Measurements from ENCODE around the gene RGS7.

RGS7 gene

DNA sequence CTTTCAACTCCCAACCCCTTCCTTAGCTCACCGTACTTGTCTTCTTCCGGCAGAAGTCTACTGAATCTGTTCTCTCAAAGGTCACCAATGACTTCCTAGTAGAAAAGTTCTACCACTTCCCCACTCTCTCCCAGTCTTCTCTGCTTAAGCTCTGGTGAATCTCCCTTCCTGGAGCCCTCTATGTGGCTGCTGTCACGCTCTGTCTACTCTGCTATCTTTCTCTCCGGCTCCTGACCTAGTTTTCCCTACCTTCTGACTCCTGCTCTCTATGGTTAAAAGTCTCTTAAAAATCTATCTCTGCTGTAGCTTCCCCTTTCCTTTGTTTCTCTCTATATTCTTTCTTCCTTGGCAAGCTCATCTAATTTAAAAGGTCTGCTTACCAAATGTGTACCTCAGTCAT is 394.9 kb downstream of the RGS7 start:
- H3K27ac ChIP-seq: no peak overlapping the region
- TF ChIP-seq, protein P1, sequence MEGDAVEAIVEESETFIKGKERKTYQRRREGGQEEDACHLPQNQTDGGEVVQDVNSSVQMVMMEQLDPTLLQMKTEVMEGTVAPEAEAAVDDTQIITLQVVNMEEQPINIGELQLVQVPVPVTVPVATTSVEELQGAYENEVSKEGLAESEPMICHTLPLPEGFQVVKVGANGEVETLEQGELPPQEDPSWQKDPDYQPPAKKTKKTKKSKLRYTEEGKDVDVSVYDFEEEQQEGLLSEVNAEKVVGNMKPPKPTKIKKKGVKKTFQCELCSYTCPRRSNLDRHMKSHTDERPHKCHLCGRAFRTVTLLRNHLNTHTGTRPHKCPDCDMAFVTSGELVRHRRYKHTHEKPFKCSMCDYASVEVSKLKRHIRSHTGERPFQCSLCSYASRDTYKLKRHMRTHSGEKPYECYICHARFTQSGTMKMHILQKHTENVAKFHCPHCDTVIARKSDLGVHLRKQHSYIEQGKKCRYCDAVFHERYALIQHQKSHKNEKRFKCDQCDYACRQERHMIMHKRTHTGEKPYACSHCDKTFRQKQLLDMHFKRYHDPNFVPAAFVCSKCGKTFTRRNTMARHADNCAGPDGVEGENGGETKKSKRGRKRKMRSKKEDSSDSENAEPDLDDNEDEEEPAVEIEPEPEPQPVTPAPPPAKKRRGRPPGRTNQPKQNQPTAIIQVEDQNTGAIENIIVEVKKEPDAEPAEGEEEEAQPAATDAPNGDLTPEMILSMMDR (conservative IDR thresholded peaks at IDR 0.05): no peak

DNA sequence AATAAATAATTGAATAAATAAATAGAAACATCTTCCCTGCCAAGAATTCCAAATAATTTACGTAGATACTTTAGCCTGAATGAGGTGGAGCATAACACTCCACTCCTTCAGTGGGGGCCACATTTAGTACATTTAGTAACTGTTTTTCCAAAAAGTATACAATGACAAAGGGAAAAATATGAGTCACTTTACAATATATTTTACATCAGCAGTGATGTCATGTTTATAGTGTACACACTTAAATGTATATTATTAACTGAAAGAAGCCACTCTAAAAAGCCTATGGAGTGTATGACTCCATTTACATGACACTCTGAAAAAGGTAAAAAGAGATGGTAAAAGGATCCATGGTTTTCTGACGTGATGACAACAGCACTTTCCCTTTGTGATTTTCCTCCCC is 400.6 kb downstream of the RGS7 start:
- TF ChIP-seq, protein P1 (conservative IDR thresholded peaks at IDR 0.05): no peak
- H3K27ac ChIP-seq: no peak overlapping the region

DNA sequence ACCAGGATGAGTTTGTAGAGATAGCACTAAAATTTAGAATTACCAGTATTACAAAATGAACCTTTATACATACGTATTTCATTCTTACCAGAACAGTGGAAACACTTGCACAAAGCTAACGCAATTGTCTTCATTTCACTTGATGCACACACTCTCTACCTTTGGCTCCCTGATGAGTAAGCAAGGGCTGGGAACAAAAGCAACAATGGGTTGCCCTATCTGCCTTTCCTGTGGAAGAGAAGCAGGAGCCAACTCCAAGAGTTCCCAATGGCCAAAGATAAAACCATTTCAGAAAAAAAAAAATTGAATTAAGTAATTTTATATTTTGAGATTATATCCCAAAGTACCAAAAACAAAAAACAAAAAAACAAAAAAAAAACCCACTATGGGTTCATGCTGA is 401.0 kb downstream of the RGS7 start:
- H3K27ac ChIP-seq: no peak overlapping the region
- TF ChIP-seq, protein P1 (conservative IDR thresholded peaks at IDR 0.05): no peak

DNA sequence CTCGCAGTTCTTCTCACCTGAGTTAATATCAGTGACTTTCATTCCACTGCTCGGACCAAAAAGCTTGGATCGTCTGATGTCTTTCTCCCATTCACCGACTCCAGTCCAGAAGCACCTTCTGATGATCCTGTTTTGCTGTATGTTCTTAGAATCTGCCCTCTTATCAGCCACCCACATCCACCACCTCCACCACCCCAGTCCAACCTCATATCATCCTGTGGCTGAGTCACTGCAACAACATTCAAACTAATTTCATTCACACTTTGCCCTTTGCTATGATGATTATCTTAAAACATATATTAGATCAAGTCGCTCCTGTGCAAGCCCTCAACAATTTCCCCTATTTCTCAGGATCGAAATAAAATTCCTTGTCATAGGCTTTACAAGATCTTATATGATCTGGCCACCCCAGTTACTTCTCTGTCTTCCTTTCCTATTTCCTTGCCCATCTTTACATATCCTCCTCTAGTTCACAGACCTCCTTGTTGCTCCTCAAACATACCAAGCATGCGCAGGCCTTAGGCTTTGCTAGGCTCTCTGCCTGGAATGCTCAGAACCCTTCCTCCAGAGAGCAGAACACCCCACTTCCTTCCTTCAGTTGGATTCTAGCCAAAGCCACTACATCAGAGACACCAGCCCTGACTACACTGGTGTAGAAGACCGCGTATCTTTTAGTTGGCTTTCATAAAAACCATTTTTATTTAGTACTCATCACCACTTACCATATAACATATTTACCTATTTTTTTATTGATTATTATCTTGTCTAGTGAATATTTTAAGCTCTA is 409.4 kb downstream of the RGS7 start:
- TF ChIP-seq, protein P1 (conservative IDR thresholded peaks at IDR 0.05): no peak
- no peak overlapping the region for H3K27ac ChIP-seq

DNA sequence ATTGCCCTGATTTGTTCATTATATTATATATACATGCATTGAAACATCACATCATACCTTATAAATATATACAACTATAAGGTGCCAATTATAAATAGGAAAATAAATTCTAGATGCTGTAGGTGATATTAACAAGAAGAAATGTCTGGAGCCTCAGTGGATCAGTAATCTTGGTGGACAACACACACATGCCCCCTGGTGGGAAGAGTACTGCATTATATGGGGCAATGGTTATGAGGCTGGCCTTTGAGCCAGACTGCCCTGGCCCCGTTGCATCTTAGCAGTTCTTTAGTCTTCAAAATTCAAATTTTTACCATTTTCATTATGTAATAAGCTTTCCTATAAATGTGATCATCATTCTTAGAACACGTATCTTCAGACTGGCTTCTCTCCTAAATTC is 410.1 kb downstream of the RGS7 start:
- TF ChIP-seq, protein P1 (conservative IDR thresholded peaks at IDR 0.05): peak; percentile 72
- no peak overlapping the region for H3K27ac ChIP-seq

DNA sequence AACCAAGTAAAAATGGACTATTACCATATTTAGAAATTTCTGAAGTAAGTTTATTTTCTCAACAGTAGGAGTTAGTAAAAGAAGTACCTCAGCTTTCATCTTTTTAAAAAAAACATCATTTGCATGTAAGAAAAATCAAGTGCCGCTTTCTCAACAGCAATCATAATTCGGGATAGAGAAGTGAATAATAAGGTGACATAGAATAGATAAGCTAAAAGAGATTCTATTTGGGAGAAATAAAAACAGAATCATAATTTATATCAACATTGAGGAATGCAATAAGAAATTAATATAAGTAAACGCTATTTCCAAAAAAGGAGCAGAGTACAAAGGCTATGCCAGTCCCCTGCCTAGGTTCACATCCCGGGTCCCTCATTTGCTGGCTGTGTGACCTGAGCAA is 414.1 kb downstream of the RGS7 start:
- H3K27ac ChIP-seq: no peak overlapping the region
- TF ChIP-seq, protein P1 (conservative IDR thresholded peaks at IDR 0.05): no peak

DNA sequence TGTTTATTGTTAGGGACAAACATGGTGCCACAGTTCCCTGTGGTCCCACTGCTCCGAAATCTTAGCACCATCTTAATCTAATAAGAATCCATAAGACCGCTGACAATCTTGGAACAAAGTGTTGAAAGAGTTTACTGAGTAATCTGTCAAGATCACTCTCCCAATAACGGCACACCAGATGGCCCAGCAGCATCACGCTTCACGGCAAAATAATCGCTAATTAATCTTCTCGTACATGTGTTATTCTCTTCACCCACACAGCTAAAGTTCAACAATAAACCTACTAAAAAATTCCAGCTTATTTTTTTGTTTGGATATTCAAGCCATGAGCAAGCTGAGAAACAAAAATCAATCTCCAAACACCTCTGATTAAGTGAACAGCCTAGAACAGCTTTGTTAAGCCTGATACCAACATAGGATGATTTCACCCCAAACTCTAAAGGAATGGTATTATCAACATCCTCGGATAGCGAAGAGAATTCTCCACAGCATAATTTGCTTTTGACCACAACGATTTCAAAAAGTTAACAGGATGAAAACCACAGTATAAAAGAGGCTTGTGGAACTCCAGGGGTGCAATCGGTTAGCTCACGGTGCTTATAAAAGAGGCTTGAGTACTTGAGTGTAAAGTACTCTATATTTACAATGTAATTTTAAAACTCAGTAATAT is 415.2 kb downstream of the RGS7 start:
- no peak overlapping the region for H3K27ac ChIP-seq
- TF ChIP-seq, protein P1 (conservative IDR thresholded peaks at IDR 0.05): no peak

Data from VCaP (cell line).